Measurements from ENCODE around the gene APOA4.

Gene APOA4

GRCh38 chr11:116787436-116787785, 35.7 kb downstream of the APOA4 start:
- TF ChIP-seq CTCF (IDR thresholded peaks at IDR 0.05; ENCODE audit: low read depth, low read length) = no peak
- peak overlapping the region; percentile 90 for H3K4me3 ChIP-seq (ENCODE audit: low read depth, low read length)

GRCh38 chr11:116786966-116787365, 36.1 kb downstream of the APOA4 start:
- peak overlapping the region; percentile 90 for H3K4me3 ChIP-seq (ENCODE audit: low read depth, low read length)
- no peak for TF ChIP-seq CTCF (IDR thresholded peaks at IDR 0.05; ENCODE audit: low read depth, low read length)

GRCh38 chr11:116786326-116786725, 36.8 kb downstream of the APOA4 start:
- no peak for TF ChIP-seq CTCF (IDR thresholded peaks at IDR 0.05; ENCODE audit: low read depth, low read length)
- H3K4me3 ChIP-seq (ENCODE audit: low read depth, low read length) = no peak overlapping the region

- no peak for TF ChIP-seq CTCF (IDR thresholded peaks at IDR 0.05; ENCODE audit: low read depth, low read length)
- no peak overlapping the region for H3K4me3 ChIP-seq (ENCODE audit: low read depth, low read length)
Observed at GRCh38 chr11:116782728-116783127, 40.4 kb downstream of the APOA4 start.

GRCh38 chr11:116778556-116778955, 44.5 kb downstream of the APOA4 start:
- no peak overlapping the region for H3K4me3 ChIP-seq (ENCODE audit: low read depth, low read length)
- no peak for TF ChIP-seq CTCF (IDR thresholded peaks at IDR 0.05; ENCODE audit: low read depth, low read length)

GRCh38 chr11:116777056-116777455, 46.0 kb downstream of the APOA4 start:
- TF ChIP-seq CTCF (IDR thresholded peaks at IDR 0.05; ENCODE audit: low read depth, low read length) = no peak
- no peak overlapping the region for H3K4me3 ChIP-seq (ENCODE audit: low read depth, low read length)

GRCh38 chr11:116776522-116776984, 46.6 kb downstream of the APOA4 start:
- TF ChIP-seq CTCF (IDR thresholded peaks at IDR 0.05; ENCODE audit: low read depth, low read length) = no peak

More at GRCh38 chr11:116776522-116776984, 46.6 kb downstream of the APOA4 start:
- H3K4me3 ChIP-seq (ENCODE audit: low read depth, low read length) = no peak overlapping the region
